Fibroblast of the aortic adventitia (primary cell): ENCODE results near the gene CYTH2. TPM values are rescaled to one million over a fixed set of nuclear protein-coding genes. Genes with fewer than 3 reads are reported as not detected.
A peak's percentile ranks its signal among the peaks of the same experiment; 100 is the strongest.

ENCODE experiments used
- DNase-seq: peaks from one replicate; pipeline ENCODE4 v3.0.0-alpha.2; 2010; ENCODE audit warnings: low read depth
- H3K4me3 ChIP-seq: 2 replicates; pipeline ENCODE4 v1.5.1; 2011; ENCODE audit warnings: low read depth, mild to moderate bottlenecking, control low read depth, low read length, moderate library complexity
- total RNA-seq: library from RNA; depleted of rRNA; stranded (reverse); fragments of >200 nt; gene quantifications from 2 replicates; pipeline ENCODE4 v1.2.3, GENCODE V29; 2012; ENCODE audit warnings: low replicate concordance
- TF ChIP-seq, protein P1 (sequence below): IDR thresholded peaks from 2 replicates; pipeline ENCODE4 v1.5.1; 2011; ENCODE audit warnings: mild to moderate bottlenecking, low read length, control low read depth, inconsistent platforms; ENCODE audit not compliant: insufficient read depth

The CYTH2 gene
- total RNA-seq, 1 donor = 51.3 TPM

GRCh38 chr19:48441360-48442050 is 27.7 kb upstream of the CYTH2 start:
- TF ChIP-seq, protein P1, sequence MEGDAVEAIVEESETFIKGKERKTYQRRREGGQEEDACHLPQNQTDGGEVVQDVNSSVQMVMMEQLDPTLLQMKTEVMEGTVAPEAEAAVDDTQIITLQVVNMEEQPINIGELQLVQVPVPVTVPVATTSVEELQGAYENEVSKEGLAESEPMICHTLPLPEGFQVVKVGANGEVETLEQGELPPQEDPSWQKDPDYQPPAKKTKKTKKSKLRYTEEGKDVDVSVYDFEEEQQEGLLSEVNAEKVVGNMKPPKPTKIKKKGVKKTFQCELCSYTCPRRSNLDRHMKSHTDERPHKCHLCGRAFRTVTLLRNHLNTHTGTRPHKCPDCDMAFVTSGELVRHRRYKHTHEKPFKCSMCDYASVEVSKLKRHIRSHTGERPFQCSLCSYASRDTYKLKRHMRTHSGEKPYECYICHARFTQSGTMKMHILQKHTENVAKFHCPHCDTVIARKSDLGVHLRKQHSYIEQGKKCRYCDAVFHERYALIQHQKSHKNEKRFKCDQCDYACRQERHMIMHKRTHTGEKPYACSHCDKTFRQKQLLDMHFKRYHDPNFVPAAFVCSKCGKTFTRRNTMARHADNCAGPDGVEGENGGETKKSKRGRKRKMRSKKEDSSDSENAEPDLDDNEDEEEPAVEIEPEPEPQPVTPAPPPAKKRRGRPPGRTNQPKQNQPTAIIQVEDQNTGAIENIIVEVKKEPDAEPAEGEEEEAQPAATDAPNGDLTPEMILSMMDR = no peak
- no peak for DNase-seq
- H3K4me3 ChIP-seq = no peak overlapping the region

- TF ChIP-seq, protein P1 = no peak
- H3K4me3 ChIP-seq = no peak overlapping the region
- no peak for DNase-seq
Measured at GRCh38 chr19:48442116-48443035, 26.8 kb upstream of the CYTH2 start.

GRCh38 chr19:48443256-48443655 is 25.9 kb upstream of the CYTH2 start:
- no peak for DNase-seq
- TF ChIP-seq, protein P1 = no peak
- no peak overlapping the region for H3K4me3 ChIP-seq

DNA sequence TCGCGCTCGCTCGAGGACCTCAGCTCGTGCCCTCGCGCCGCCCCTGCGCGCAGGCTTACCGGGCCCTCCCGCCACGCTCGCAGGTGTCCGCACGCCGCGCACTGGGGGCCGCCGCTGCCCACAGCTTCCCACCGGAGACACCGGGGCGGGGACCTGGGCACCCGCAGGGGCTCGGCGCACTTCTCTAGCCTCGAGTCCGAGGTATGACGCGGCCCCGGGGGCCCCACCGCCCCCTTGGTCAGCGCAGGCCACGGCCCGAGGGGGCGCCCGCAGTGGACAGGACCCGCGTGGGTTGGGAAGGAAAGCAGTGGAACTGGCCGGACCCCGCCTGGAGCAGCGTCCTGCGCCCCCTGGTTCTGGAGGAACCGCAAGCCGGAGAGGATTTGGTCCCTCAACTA is 25.4 kb upstream of the CYTH2 start:
- TF ChIP-seq, protein P1 = no peak
- no peak overlapping the region for H3K4me3 ChIP-seq
- DNase-seq = no peak

- TF ChIP-seq, protein P1 = no peak
- H3K4me3 ChIP-seq = peak overlapping the region; percentile 96
- no peak for DNase-seq
Measured at GRCh38 chr19:48444129-48444935, 24.8 kb upstream of the CYTH2 start.

GRCh38 chr19:48444936-48445200 is 24.3 kb upstream of the CYTH2 start:
- no peak for DNase-seq
- H3K4me3 ChIP-seq = peak overlapping the region; percentile 96
- TF ChIP-seq, protein P1 = no peak
